Liver (tissue), 9 donors: ENCODE results near the gene PSRC1. TPM values are rescaled to one million over a fixed set of nuclear protein-coding genes. Genes with fewer than 3 reads are reported as not detected.

ENCODE experiments used
- DNase-seq: peaks from one replicate; pipeline ENCODE4 v3.0.0-alpha.2; 2017; ENCODE audit warnings: low spot score
- H3K27ac ChIP-seq, 2 donors: one replicate each; pipeline ENCODE4 v1.7.0; 2013; ENCODE audit warnings: inconsistent platforms in 2 of 2, low read length in 2 of 2, control low read depth in 1 of 2, low read depth in 1 of 2, mild to moderate bottlenecking in 1 of 2
- H3K27me3 ChIP-seq, 4 donors: one replicate each; pipeline versions ENCODE4 v1.6.1 to v1.7.0; 2013; ENCODE audit warnings: low read length in 3 of 4, inconsistent platforms in 1 of 4, mild to moderate bottlenecking in 1 of 4, moderate library complexity in 1 of 4; ENCODE audit not compliant: control insufficient read depth in 4 of 4, insufficient read depth in 4 of 4
- H3K36me3 ChIP-seq, 4 donors: one replicate each; pipeline versions ENCODE4 v1.6.1 to v1.7.0; 2013; ENCODE audit warnings: low read length in 3 of 4, mild to moderate bottlenecking in 3 of 4, low read depth in 1 of 4, moderate library complexity in 1 of 4; ENCODE audit not compliant: control insufficient read depth in 4 of 4, insufficient read depth in 3 of 4
- H3K4me1 ChIP-seq, 4 donors: one replicate each; pipeline versions ENCODE4 v1.6.1 to v1.7.0; 2013; ENCODE audit warnings: low read length in 3 of 4, mild to moderate bottlenecking in 3 of 4, moderate library complexity in 1 of 4; ENCODE audit not compliant: control insufficient read depth in 4 of 4, insufficient read depth in 4 of 4
- H3K4me3 ChIP-seq, 3 donors: one replicate each; pipeline versions ENCODE4 v1.6.1 to v1.7.0; 2013; ENCODE audit warnings: low read length in 3 of 3, control low read depth in 1 of 3, low read depth in 1 of 3, mild to moderate bottlenecking in 1 of 3
- H3K9ac ChIP-seq, 2 donors: one replicate each; pipeline ENCODE4 v1.7.0; 2013; ENCODE audit warnings: low read length in 2 of 2, mild to moderate bottlenecking in 2 of 2, moderate library complexity in 2 of 2, control low read depth in 1 of 2, low read depth in 1 of 2
- H3K9me3 ChIP-seq, 4 donors: one replicate each; pipeline versions ENCODE4 v1.6.1 to v1.7.0; 2013; ENCODE audit warnings: low read length in 3 of 4; ENCODE audit not compliant: control insufficient read depth in 4 of 4
- EGR1 ChIP-seq, 2 donors: IDR thresholded peaks; 2 replicates each; pipeline ENCODE4 v1.6.1; 2016 to 2018; ENCODE audit warnings: antibody characterized with exemption in 2 of 2, low read depth in 2 of 2
- FOXA1 ChIP-seq: IDR thresholded peaks from 2 replicates; pipeline ENCODE4 v1.6.1; 2016; ENCODE audit warnings: antibody characterized with exemption
- FOXA2 ChIP-seq: IDR thresholded peaks from 2 replicates; pipeline ENCODE4 v1.6.1; 2016; ENCODE audit warnings: antibody characterized with exemption
- GABPA ChIP-seq, 2 donors: IDR thresholded peaks in 1 of 2; conservative IDR thresholded peaks in 1 of 2; 2 replicates each; pipeline ENCODE4 v1.6.1; 2016; ENCODE audit warnings: antibody characterized with exemption in 2 of 2, mild to moderate bottlenecking in 1 of 2, moderate library complexity in 1 of 2
- HNF4G ChIP-seq: IDR thresholded peaks from 2 replicates; pipeline ENCODE4 v1.6.1; 2016; ENCODE audit warnings: antibody characterized with exemption
- JUND ChIP-seq, 2 donors: IDR thresholded peaks; 2 replicates each; pipeline ENCODE4 v1.6.1; 2016; ENCODE audit warnings: antibody characterized with exemption in 2 of 2
- NR2F2 ChIP-seq: IDR thresholded peaks from 2 replicates; pipeline ENCODE4 v1.6.1; 2016; ENCODE audit warnings: antibody characterized with exemption
- RAD21 ChIP-seq, 2 donors: IDR thresholded peaks; 2 replicates each; pipeline ENCODE4 v1.6.1; 2016; ENCODE audit warnings: antibody characterized with exemption in 2 of 2, mild to moderate bottlenecking in 2 of 2
- RXRA ChIP-seq, 2 donors: IDR thresholded peaks; 2 replicates each; pipeline ENCODE4 v1.6.1; 2017 to 2018; ENCODE audit warnings: antibody characterized with exemption in 2 of 2, mild to moderate bottlenecking in 1 of 2
- SP1 ChIP-seq: IDR thresholded peaks from 2 replicates; pipeline ENCODE4 v1.6.1; 2018; ENCODE audit warnings: antibody characterized with exemption, mild to moderate bottlenecking
- TAF1 ChIP-seq: conservative IDR thresholded peaks from 2 replicates; pipeline ENCODE4 v1.6.1; 2016; ENCODE audit warnings: antibody characterized with exemption, mild to moderate bottlenecking
- YY1 ChIP-seq: IDR thresholded peaks from 2 replicates; pipeline ENCODE4 v1.6.1; 2016; ENCODE audit warnings: antibody characterized with exemption, mild to moderate bottlenecking
- WGBS: extraction: QIAGEN DNeasy Blood & Tissue Kit; methylation state at CpG from one replicate; pipeline ENCODE4 v1.1.7; 2013; 5-methylcytosine and 5-hydroxymethylcytosine counted together
- polyA plus RNA-seq, 2 donors: library from polyadenylated mRNA; stranded (reverse) in 1 of 2; unstranded in 1 of 2; fragments of 200-250 nt in 1 of 2; fragments of >200 nt in 1 of 2; fragmentation: Nextera tagmentation in 1 of 2; extraction: Ambion mirVana in 1 of 2; gene quantifications; one replicate each; pipeline versions ENCODE4 v1.2.1 to v1.2.3, GENCODE V29; 2013 to 2015
- total RNA-seq, 2 donors: library from RNA; depleted of rRNA; stranded (reverse); fragments of >200 nt; gene quantifications; one replicate each; pipeline ENCODE4 v1.2.3, GENCODE V29; 2014
- TF ChIP-seq, protein P1 (sequence below): IDR thresholded peaks from 2 replicates; pipeline ENCODE4 v1.6.1; 2016; ENCODE audit warnings: antibody characterized with exemption
- TF ChIP-seq, protein P2 (sequence below): IDR thresholded peaks from 2 replicates; pipeline ENCODE4 v1.6.1; 2016; ENCODE audit warnings: antibody characterized with exemption
- TF ChIP-seq, protein P3 (sequence below): IDR thresholded peaks from 2 replicates; pipeline ENCODE4 v1.6.1; 2016; ENCODE audit warnings: antibody characterized with exemption
- TF ChIP-seq, protein P4 (sequence below): fragments of 150-350 bp; IDR thresholded peaks from 2 replicates; pipeline ENCODE4 v1.5.1; 2017; ENCODE audit warnings: improper control_type of control experiment, low read depth, low read length; ENCODE audit not compliant: missing input control
- TF ChIP-seq, protein P5 (sequence below): IDR thresholded peaks from 2 replicates; pipeline ENCODE4 v1.6.1; 2016; ENCODE audit warnings: antibody characterized with exemption, mild to moderate bottlenecking
- donor health status: healthy.
- donor health status: healthy.
- donor health status: healthy.
- donor health status: healthy.
- donor health status: healthy.

Gene PSRC1
- total and polyA plus RNA-seq, 4 donors, result 0.25 to 2.6 (median 1.1) TPM

DNA sequence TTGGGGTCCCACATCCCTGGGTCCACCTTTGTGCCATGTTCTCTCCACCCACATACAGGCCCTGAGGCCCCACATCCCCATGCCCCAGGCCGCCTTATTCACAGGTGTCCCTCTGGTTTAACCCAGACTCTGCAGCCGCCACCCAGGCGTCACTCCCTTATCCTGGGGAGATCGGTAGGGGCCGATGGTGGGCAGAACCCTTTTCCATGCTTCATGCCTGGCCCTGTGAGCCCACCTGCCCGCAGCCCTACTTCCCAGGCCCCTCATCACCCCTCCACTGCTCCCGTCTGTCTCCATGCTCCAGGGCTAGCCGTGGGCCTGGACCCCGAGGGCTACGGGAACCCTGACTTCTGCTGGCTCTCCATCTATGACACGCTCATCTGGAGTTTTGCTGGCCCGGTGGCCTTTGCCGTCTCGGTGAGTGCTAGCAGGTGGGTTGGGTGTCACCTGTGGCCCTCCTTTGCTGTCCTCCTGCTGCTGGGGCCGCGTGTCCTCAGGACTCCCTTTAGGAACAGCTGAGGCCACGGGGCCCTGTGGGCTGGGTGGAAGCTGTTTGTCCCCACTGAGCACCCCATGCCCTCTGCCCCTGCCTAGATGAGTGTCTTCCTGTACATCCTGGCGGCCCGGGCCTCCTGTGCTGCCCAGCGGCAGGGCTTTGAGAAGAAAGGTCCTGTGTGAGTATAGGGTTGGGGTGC is 12.2 kb downstream of the PSRC1 start:
- 96% methylated on average over 20 of the region's 20 CpGs for WGBS
- Histone ChIP-seq H3K4me1 (peaks cover 0 to 17% (median 13%) of the 10 kb centered on the region in 4 donors), H3K27me3 (no peaks in the 10 kb centered on the region), H3K36me3 (no peaks in the 10 kb centered on the region), H3K27ac (no peak overlapping the region), H3K9ac (no peak overlapping the region), H3K9me3 (no peaks in the 10 kb centered on the region), H3K4me3 (no peak overlapping the region)
- TF ChIP-seq, protein P1, sequence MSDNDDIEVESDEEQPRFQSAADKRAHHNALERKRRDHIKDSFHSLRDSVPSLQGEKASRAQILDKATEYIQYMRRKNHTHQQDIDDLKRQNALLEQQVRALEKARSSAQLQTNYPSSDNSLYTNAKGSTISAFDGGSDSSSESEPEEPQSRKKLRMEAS, result no peak
- no peak for TF ChIP-seq NR2F2
- TF ChIP-seq, protein P2, sequence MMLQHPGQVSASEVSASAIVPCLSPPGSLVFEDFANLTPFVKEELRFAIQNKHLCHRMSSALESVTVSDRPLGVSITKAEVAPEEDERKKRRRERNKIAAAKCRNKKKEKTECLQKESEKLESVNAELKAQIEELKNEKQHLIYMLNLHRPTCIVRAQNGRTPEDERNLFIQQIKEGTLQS, result no peak
- TF ChIP-seq HNF4G, result no peak
- TF ChIP-seq FOXA2, result no peak
- no peak for TF ChIP-seq FOXA1
- no peak for TF ChIP-seq TAF1
- no peak for TF ChIP-seq RAD21 (IDR thresholded peaks at IDR 0.05)
- no peak for TF ChIP-seq RXRA (IDR thresholded peaks at IDR 0.05)
- TF ChIP-seq, protein P3, sequence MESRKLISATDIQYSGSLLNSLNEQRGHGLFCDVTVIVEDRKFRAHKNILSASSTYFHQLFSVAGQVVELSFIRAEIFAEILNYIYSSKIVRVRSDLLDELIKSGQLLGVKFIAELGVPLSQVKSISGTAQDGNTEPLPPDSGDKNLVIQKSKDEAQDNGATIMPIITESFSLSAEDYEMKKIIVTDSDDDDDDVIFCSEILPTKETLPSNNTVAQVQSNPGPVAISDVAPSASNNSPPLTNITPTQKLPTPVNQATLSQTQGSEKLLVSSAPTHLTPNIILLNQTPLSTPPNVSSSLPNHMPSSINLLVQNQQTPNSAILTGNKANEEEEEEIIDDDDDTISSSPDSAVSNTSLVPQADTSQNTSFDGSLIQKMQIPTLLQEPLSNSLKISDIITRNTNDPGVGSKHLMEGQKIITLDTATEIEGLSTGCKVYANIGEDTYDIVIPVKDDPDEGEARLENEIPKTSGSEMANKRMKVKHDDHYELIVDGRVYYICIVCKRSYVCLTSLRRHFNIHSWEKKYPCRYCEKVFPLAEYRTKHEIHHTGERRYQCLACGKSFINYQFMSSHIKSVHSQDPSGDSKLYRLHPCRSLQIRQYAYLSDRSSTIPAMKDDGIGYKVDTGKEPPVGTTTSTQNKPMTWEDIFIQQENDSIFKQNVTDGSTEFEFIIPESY, result no peak
- TF ChIP-seq YY1, result no peak
- no peak for TF ChIP-seq GABPA (IDR thresholded peaks at IDR 0.05 in 1 of 2, conservative IDR thresholded peaks at IDR 0.05 in 1 of 2)
- no peak for TF ChIP-seq JUND (IDR thresholded peaks at IDR 0.05)
- TF ChIP-seq EGR1 (IDR thresholded peaks at IDR 0.05; ENCODE audit: low read depth in 2 of 2), result no peak
- TF ChIP-seq SP1, result no peak
- TF ChIP-seq, protein P4, sequence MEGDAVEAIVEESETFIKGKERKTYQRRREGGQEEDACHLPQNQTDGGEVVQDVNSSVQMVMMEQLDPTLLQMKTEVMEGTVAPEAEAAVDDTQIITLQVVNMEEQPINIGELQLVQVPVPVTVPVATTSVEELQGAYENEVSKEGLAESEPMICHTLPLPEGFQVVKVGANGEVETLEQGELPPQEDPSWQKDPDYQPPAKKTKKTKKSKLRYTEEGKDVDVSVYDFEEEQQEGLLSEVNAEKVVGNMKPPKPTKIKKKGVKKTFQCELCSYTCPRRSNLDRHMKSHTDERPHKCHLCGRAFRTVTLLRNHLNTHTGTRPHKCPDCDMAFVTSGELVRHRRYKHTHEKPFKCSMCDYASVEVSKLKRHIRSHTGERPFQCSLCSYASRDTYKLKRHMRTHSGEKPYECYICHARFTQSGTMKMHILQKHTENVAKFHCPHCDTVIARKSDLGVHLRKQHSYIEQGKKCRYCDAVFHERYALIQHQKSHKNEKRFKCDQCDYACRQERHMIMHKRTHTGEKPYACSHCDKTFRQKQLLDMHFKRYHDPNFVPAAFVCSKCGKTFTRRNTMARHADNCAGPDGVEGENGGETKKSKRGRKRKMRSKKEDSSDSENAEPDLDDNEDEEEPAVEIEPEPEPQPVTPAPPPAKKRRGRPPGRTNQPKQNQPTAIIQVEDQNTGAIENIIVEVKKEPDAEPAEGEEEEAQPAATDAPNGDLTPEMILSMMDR, result no peak
- TF ChIP-seq, protein P5, sequence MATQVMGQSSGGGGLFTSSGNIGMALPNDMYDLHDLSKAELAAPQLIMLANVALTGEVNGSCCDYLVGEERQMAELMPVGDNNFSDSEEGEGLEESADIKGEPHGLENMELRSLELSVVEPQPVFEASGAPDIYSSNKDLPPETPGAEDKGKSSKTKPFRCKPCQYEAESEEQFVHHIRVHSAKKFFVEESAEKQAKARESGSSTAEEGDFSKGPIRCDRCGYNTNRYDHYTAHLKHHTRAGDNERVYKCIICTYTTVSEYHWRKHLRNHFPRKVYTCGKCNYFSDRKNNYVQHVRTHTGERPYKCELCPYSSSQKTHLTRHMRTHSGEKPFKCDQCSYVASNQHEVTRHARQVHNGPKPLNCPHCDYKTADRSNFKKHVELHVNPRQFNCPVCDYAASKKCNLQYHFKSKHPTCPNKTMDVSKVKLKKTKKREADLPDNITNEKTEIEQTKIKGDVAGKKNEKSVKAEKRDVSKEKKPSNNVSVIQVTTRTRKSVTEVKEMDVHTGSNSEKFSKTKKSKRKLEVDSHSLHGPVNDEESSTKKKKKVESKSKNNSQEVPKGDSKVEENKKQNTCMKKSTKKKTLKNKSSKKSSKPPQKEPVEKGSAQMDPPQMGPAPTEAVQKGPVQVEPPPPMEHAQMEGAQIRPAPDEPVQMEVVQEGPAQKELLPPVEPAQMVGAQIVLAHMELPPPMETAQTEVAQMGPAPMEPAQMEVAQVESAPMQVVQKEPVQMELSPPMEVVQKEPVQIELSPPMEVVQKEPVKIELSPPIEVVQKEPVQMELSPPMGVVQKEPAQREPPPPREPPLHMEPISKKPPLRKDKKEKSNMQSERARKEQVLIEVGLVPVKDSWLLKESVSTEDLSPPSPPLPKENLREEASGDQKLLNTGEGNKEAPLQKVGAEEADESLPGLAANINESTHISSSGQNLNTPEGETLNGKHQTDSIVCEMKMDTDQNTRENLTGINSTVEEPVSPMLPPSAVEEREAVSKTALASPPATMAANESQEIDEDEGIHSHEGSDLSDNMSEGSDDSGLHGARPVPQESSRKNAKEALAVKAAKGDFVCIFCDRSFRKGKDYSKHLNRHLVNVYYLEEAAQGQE, result no peak
- DNase-seq, result no peak
